ENCODE measurements around the gene MTR.

MTR gene

GRCh38 chr1:236795035-236795756, at the start of gene MTR:
Gene MTR, plus strand, starts transcription at chr1:236795292. Its CDS starts 412 bp downstream, at chr1:236795704.
- in situ Hi-C loops (cut with MboI; ENCODE audit: low sequenced_read_pairs, unreplicated experiment) = no loop called here
- TF ChIP-seq CTCF (IDR thresholded peaks at IDR 0.05; ENCODE audit: borderline replicate concordance, control extremely low read depth, extremely low read depth, insufficient read depth, missing control alignments) = no peak
- peak; percentile 98 for DNase-seq (ENCODE audit: low spot score)

DNA sequence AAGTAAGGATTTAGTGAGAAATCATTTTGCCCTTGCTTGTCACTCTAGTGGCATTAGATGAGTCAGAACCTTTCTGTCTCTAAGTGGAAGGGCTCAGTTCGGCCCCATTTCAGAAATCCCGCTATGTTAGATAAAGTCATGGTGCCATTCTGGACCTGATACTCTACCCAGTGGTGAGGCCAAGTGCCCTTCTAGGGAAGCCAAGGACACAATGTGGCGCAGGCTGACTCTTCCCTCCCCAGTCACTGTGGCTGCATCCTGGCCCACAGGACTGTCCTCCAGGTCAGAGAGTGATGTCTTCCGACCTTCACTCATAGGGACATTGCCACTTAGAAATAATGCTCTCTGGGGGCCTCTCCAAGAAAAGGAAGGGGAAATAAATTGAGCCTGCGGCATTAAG, 48.3 kb upstream of the MTR start:
- TF ChIP-seq CTCF (IDR thresholded peaks at IDR 0.05; ENCODE audit: borderline replicate concordance, control extremely low read depth, extremely low read depth, insufficient read depth, missing control alignments) = no peak
- no peak for DNase-seq (ENCODE audit: low spot score)
- in situ Hi-C loops (cut with MboI; ENCODE audit: low sequenced_read_pairs, unreplicated experiment) = no loop called here

DNA sequence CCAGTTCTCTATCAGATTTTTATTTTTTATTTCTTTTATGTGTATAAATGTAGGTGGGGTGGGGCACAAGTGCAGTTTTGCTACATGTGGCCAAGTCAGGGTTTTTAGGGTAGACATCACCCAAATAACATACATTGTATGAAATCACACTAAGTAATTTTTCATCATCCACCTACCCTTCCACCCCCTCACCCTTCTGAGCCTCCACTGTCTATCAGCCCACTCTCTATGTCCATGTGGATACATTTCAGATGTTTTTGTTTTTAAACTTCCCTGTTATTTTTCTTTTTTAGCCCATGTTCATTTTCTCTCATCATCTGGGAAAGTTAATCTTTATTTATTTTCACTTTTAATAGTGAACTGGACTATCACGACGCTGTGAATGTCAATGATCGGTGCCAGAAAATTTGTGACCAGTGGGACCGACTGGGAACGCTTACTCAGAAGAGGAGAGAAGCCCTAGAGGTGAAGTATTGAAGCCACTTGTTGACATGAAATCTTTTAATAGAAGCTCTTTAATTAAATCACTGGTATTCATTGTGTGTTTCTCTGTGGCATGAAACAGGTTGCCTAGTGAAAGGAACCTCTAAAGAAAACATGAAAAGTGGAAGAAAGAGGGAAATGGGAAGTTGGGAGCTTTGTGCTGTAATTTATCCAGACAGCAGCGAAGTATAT, 47.6 kb upstream of the MTR start:
- in situ Hi-C loops (cut with MboI; ENCODE audit: low sequenced_read_pairs, unreplicated experiment) = no loop called here
- TF ChIP-seq CTCF (IDR thresholded peaks at IDR 0.05; ENCODE audit: borderline replicate concordance, control extremely low read depth, extremely low read depth, insufficient read depth, missing control alignments) = no peak
- DNase-seq (ENCODE audit: low spot score) = no peak

DNA sequence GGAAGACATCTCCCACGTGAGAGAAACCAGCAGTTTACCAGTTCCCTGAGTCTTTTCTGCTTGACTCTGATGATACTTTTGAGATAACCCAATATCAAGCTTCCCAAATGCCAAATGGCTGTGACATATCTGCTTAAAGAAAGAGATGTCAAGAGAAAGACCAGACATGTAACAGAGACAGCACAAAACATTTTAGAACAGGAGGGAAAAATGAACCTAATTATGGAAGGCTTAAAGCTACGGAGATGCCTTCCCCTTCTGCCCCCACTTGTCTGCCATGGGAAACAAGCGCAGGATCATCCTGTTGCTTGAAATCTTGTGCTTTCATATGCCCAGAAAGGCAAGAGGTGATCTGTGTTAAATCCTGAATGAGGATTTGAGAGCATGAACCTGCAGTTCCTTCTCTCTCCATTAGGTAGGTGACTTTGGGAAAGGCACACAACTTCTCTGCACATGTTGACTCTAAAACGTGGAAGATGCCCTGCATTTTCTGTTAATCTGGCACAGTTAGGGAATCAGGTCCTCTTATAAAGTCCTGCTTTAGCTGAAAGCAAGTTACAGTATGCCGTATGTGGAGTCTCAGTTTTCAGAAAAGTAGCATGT, 46.7 kb upstream of the MTR start:
- in situ Hi-C loops (cut with MboI; ENCODE audit: low sequenced_read_pairs, unreplicated experiment) = no loop called here
- no peak for DNase-seq (ENCODE audit: low spot score)
- TF ChIP-seq CTCF (IDR thresholded peaks at IDR 0.05; ENCODE audit: borderline replicate concordance, control extremely low read depth, extremely low read depth, insufficient read depth, missing control alignments) = no peak

- DNase-seq (ENCODE audit: low spot score) = no peak
- in situ Hi-C loops (cut with MboI; ENCODE audit: low sequenced_read_pairs, unreplicated experiment) = no loop called here
- TF ChIP-seq CTCF (IDR thresholded peaks at IDR 0.05; ENCODE audit: borderline replicate concordance, control extremely low read depth, extremely low read depth, insufficient read depth, missing control alignments) = no peak
Measured at GRCh38 chr1:236750928-236751327, 44.2 kb upstream of the MTR start.

DNA sequence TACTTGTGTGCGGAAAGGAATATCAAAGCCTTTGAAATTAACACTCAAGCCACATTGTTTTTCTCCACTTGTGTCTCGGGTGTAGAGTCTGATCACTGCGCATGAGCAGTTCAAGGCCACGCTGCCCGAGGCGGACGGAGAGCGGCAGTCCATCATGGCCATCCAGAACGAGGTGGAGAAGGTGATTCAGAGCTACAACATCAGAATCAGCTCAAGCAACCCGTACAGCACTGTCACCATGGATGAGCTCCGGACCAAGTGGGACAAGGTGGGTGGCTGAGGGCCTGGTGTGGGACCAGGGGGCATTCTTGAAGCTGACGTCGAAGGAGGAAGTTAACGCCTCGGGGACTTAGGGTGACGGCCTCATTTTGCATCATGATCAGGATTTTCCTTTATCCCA, 43.7 kb upstream of the MTR start:
- no peak for DNase-seq (ENCODE audit: low spot score)
- in situ Hi-C loops (cut with MboI; ENCODE audit: low sequenced_read_pairs, unreplicated experiment) = no loop called here
- no peak for TF ChIP-seq CTCF (IDR thresholded peaks at IDR 0.05; ENCODE audit: borderline replicate concordance, control extremely low read depth, extremely low read depth, insufficient read depth, missing control alignments)
